ENCODE data around the gene MGAT5B.
"Not testable (repeated sequence)": the region's sequence is repeated elsewhere in the genome, so short reads cannot be mapped to it uniquely, and the experiment has no call there.

The MGAT5B gene

DNA sequence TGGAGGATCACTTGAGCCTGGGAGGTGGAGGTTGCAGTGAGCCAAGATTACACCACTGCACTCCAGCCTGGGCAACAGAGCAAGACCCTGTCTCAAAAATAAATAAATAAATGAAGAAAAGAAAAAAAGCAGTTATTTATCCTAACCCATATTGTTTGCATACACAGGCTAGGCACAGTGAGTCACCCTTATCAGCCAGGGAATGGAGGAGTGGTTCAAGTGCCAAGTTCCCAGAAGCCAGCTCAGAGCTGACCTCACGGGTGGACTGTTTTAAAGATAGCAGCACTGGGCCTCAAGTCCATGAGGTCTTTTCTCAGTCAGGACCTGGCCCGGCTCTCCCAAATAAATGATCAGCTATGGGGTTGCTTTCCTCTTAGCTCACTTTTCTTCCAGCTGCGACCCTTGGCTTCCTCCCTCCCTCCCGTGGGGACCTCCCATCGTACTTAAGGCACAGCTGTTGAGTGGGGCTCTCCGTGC, 22.6 kb upstream of the MGAT5B start:
- Histone ChIP-seq H3K4me3 (no peak overlapping the region), H3K27ac (no peak overlapping the region)

DNA sequence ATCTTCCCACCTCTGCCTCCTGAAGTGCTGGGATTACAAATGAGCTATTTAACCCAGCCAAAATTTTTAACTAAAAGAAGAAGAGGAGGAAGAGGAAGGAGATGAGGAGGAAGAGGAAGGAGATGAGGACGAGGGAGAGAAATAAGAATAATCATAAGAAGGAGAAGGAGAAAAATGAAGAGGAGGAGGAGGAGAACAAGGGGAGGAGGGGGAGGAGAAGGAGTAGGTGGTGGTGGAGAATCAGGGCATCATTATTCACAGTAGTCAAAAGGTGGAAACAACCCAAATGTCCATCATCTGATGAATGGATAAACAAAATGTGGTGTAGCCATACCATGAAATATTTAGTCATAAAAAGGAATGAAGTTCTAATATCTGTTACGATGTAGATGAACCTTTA, 21.2 kb upstream of the MGAT5B start:
- no peak overlapping the region for H3K27ac ChIP-seq
- H3K4me3 ChIP-seq = no peak overlapping the region

DNA sequence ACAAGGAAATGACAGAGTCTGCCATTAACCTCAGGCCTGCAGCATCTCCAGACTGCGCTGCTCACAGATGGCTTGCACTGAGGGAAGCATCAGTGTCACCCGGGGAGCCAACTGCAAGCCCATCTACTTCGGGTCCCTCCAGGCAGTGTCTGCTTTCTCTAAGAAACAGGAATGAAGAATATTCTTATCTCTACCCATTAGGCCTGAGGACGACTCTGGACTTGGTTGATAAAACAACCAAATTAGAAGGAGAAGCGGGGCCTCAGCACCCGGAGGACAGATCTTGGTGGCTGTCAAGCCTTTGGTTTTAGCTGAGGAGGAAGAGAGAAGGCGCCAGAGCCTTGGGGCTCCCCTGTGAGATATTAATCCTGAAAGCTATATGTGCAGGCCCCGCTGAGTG, 19.5 kb upstream of the MGAT5B start:
- H3K27ac ChIP-seq = no peak overlapping the region

DNA sequence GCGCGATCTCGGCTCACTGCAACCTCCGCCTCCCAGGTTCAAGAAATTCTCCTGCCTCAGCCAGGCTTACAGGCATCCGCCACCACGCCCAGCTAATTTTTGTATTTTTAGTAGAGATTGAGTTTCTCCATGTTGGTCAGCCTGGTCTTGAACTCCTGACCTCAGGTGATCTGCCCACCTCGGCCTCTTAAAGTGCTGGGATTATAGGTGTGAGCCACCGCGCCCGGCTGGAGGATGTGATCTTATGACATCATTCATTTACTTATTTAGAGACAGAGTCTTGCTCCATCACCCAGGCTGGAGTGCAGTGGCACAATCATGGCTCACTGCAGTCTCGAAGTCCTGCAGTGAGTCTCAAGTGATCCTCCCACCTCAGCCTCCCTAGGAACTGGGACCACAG, 19.0 kb upstream of the MGAT5B start:
- not testable (repeated sequence) for H3K27ac ChIP-seq

More for the DNA sequence above, 19.5 kb upstream of the MGAT5B start:
- no peak overlapping the region for H3K4me3 ChIP-seq

DNA sequence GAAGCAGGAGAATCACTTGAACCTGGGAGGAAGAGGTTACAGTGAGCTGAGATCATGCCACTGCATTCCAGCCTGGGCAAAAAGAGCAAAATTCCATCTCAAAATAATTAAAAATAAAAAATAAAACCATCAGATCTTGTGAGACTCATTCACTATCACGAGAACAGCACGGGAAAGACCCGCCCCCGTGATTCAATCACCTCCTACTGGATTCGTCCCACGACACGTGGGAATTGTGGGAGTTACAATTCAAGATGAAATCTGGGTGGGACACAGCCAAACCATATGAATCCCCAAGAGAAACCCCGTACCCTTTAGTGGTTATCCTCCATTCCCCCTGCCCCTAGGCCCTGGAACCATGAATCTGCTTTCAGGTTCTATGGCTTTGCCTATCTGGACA, 15.4 kb upstream of the MGAT5B start:
- Histone ChIP-seq H3K4me3 (no peak overlapping the region), H3K27ac (no peak overlapping the region)

More for the DNA sequence above, 19.0 kb upstream of the MGAT5B start:
- not testable (repeated sequence) for H3K4me3 ChIP-seq

DNA sequence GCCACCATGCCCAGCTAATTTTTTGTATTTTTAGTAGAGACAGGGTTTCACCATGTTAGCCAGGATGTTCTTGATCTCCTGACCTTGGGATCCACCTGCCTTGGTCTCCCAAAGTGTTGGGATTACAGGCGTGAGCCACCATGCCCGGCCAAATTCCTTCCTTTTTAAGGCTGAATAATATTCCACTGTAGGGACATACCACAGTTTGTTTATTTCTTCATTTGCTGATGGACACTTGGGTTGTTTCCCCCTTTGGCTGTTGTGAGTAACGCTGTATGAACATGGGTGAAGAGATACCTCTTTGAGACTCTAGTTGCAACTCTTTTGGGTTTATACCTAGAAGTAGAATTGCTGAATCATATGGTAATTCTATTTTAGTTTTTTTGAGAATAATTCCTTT, 13.1 kb upstream of the MGAT5B start:
- Histone ChIP-seq H3K27ac (no peak overlapping the region), H3K4me3 (no peak overlapping the region)

DNA sequence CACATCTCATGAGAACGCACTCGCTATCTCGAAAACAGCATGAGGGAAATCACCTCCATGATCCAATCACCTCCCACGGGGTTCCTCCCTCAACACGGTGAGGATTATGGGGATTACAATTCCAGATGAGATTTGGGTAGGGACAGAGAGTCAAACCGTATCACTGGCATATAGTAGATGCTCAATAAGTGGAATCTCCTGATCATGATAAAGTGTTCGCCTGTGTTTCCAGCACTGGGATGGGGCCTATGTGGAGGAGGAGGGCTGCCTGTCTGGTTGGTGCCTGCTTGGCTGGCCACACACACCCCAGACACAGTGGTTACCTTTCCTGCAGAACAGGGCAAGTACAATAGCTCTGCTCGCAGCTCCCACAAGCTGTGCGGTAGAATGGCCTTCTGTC, 6.1 kb upstream of the MGAT5B start:
- H3K4me3 ChIP-seq = no peak overlapping the region
- no peak overlapping the region for H3K27ac ChIP-seq

DNA sequence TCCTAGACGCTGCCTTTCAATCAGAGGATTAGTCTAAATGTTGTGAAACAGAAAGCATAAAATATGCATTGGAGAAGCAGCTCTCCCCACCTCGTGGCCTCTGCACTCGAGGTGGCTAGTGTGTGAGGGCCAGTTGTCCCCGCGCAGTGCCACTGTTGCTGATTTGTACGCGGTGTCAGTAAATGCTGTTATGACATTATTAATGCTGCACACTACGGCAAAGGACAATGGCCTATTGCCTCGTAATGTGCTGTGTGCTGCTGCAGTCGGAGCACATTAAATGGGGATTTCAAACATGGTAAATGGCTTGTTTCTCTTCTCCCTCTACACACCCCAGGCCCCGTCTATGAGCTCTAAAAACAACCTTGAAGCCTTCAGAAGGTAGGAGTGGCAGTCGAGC, 5.7 kb upstream of the MGAT5B start:
- Histone ChIP-seq H3K27ac (no peak overlapping the region), H3K4me3 (no peak overlapping the region)

DNA sequence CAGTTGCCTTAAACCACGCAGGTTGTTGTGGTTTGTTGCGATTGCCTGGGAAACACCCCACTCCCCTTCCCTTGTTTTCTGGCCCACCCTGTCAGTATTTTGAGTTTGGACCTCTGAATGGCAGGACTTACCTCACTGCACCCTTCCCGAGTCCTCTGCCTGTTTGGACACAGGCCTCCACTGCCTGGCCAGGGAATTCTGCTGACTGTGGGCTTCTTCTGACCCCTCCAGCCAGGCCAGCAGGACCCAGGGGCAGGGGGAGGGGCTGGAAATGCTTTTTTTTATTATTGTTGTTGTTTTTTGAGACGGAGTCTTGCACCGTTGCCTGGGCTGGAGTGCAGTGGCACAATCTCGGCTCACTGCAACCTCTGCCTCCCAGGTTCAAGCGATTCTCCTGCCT, 4.2 kb upstream of the MGAT5B start:
- no peak overlapping the region for H3K27ac ChIP-seq
- H3K4me3 ChIP-seq = no peak overlapping the region

DNA sequence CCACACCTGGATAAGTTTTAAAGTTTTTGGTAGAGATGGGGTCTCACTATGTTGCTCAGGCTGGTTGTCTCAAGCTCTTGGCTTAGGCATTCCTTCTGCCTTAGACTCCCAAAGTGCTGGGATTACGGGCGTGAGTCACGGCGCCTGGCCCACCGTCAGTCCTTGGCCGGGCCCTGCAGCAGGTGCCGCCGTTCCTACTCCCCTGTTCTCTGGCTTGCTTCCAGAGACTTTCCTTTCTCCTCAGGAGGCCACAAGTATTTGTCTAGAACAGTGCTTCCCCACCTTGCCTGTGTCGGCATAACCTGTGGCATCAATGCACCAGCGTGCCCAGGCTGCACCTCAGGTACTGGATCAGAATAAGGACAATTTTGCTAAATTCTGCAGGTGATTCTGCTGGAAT, 3.0 kb upstream of the MGAT5B start:
- Histone ChIP-seq H3K27ac (no peak overlapping the region), H3K4me3 (no peak overlapping the region)

DNA sequence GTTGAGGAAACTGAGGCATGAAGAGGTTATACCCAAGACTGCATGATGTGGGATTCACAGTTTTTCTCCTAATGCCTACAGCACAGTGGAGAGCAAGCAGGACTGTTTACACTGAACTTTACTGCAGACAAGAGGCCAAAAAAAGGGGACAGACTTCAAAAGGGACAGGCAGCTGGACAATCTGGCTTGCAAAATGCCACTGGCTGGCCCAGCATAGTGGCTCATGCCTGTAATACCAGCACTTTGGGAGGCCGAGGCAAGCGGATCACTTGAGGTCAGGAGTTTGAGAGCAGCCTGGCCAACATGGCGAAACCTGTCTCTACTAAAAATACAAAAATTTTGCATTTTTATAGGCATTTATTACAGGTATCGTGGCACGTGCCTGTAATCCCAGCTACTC, 2.0 kb upstream of the MGAT5B start:
- H3K27ac ChIP-seq = no peak overlapping the region

DNA sequence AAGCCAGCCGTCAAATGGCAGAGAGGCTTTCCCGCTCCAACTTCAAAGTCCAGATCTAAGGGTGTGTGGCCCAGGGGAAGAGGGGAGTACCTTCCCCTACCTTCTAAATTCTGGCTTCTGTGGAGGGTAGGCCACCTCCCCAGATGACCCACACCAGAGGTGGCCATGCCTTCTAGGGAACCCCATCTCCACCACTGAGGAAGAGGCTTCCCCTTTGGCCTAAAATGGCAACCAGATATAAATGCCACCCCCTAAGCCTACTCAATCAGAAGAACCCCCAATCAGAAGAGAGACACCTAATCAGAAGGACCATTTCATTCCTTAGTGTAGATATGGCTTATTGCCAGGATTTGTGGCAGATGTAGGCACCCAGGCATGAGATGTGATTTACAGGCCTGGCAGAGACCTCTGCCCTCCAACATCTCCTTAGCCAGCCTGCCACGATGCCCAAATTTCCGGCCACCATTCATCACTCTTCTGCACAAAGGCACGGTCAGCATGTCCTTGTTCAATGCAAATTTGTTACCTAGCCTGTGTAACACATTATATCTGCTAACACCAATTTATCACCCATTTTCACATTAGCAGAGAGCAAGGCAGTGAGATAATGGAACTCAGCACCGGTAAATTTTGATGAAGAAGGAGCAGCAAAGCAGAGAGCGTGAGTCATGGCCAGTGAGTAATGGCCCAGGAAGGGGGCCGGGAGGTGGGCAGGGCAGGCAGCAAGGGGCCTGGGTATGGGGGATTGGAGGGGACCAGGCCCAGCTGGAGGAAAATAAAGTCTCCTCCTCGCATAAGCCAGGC, 1.2 kb upstream of the MGAT5B start:
- H3K27ac ChIP-seq = no peak overlapping the region
- H3K4me3 ChIP-seq = no peak overlapping the region

More for the DNA sequence above, 2.0 kb upstream of the MGAT5B start:
- no peak overlapping the region for H3K4me3 ChIP-seq

DNA sequence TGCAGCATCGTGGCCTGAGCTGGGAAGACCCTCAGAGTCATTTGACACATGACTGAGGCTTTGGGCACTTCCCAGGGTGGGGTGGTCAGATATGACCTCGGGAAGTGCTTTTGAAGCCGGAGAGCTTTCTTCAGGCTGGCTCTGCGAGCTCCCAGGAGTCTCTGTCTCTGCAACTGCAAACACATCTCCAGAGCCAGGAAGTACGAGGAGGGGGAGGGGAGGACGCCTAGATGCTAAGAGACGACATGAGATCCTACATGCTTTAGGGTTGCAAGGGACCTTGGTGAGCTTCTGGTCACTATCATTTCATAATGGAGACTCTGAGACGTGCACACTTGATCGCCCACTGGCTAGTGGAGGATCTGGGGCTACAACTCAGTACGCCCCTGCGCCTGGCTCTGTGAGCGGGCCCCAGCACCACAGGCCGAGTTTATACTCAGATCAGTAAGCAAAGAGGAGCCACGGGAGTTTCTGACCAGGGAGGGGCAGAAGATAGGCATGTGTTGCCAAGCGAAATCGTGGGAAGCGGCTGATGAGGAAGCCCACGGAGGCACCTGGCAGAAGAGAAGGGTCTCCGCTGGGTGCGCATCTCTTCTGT, 527 bp upstream of the MGAT5B start:
- peak overlapping the region in 1 of 7 experiments; percentile 37 for H3K4me3 ChIP-seq
- H3K27ac ChIP-seq = no peak overlapping the region

DNA sequence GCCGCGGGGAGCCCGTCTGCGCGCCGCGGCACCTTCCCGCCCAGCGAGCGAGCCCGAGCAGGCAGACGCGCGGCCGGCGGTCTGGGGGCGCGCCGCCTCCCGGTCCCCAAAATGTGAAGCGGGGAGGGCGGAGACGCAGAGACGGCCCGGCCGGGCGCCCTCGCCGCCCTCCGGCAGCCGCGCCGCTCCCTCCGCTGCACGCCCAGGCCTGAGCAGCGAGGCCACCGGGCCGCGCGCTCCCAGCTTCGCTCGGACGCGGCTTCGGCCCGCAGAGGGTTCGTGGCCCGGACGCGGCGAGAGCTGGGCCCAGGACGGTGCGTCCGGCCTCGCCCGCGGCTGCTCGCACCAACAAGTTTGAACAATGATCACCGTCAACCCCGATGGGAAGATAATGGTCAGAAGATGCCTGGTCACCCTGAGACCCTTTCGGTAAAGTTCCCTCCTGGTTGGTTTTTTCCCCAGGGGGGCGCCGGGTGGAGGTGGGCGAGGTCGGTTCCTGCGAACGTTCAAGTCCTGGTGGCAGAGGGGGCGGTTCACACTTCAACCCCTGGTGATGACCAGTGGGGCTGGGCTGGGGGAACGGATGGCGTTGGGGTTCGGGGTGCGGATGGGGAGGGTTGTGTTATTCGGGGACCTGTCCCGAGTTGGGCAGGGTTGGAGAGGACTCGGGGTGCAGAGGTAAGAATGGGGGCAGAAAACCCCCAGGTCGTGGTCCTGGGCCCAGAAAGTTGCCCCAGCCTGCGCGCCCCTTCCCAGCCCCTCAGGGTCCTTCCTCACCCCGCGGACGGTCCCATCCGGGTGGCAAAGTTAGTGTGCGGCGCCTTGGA, 678 bp downstream of the MGAT5B start:
- Histone ChIP-seq H3K27ac (no peak overlapping the region), H3K4me3 (peak overlapping the region in 4 of 7 experiments; percentile 9 to 37 (median 26))

DNA sequence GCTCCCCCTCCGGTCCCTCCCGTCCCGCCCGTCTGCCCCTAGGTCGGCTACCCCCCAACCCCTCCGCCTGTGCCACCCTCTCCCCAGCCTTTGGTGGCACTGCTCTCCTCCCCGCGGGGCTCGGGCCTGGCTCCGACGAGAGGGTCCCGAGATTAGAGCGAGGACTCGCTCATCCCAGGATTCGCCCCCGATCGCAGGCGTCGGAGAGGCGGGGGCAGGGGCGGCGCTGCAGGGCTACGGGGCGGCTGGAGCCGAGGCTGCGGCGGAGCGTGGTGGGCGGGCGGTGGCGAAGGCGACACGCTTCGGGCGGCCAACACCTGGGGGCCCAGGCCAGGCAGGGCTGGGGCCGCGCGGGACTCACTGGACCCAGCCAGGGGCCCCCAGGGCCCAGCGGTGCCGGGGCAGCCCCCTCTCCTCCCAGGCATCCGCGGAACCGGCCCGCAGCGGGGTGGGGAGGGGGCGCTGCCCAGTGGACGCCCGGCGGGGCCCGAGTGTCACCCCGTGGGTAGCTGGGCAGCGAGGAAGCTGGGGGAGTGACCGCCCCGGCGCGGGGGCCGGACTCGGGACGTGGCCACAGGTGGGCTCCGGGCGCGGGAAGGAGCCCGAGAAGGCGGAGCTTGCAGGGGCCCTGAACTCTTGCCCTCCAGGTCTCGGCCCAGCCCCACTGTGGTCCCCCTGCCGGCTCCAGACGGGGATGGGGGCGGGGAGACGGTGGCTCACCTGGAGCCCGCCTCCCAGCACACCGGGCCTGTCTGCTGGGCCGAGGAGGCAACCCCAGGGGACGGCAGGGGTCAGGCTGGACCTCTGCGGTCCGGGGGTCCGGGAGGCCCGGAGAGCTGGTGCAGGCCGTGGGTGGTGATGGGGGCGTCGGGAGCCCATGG, 1.5 kb downstream of the MGAT5B start:
- H3K4me3 ChIP-seq = peak overlapping the region in 1 of 7 experiments; percentile 37

DNA sequence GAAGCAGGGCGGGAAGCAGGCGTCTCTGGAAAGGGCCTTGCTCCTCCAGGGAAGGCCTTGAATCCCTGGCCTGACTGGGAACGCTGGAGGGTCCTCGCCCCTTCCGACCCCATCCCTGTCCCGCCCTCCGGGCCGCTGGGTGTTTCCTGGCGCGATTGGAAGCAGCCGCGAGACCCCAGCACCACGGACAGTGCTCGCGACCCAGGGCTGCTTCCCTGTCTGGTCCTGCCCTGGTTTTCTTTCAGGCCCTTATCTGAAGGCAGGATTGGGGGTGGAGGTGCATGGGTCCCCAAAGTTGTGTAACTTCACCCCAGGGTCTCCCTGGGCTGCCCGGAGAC, 2.1 kb downstream of the MGAT5B start:
- H3K27ac ChIP-seq = no peak overlapping the region

More for the DNA sequence above, 1.5 kb downstream of the MGAT5B start:
- H3K27ac ChIP-seq = no peak overlapping the region

DNA sequence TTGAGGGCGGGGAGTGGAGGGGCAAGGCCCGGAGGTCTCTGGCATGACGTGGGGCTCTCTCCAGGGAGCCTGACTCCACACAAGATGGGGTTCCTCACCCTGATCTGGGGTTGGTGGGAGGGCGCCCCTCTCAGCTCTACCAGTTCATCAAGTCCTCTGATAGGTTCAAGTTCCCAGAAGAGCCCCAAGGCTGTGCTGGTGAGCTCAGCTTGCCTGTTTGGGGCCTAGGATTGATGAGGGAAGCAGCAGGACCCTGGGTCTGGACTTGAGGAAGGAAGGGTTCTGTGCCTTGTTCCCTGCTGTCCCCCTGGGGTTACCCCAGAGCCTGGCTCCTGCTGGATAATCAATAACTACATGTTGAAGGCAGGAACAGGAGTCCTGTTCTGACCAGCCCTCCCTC, 3.5 kb downstream of the MGAT5B start:
- H3K27ac ChIP-seq = no peak overlapping the region
- no peak overlapping the region for H3K4me3 ChIP-seq

More for the DNA sequence above, 2.1 kb downstream of the MGAT5B start:
- no peak overlapping the region for H3K4me3 ChIP-seq

DNA sequence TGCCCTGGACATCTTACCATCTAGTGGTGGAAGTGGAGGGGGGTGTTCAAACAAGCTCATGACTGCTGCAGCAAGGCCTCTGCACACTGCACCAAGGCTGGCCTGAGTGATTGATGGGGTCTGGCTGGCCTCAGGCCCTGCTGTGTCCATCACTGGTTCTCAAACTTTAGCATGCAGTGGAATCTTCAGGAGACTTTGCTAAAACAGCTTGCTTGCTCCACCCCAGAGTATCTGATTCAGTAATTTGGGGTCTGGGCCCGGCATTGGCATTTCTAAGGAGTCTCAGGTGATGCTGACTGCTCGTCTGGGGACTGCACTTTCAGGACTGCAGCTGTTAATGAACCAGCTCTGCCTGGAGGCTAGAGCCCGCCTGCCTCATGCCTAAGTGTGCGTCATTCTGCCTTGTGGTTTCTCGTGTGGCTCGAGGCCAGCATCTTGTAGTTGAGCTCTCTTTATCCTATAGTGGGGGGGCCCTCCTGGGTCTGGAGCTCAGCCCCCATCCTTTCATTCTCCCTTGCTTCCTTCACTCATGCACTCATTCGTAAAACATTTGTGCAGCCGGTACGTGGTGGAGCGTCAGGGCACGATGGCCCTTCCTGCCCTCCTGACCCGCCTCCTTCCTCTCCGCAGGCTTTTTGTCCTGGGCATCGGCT, 4.1 kb downstream of the MGAT5B start:
- H3K27ac ChIP-seq = no peak overlapping the region
- no peak overlapping the region for H3K4me3 ChIP-seq

DNA sequence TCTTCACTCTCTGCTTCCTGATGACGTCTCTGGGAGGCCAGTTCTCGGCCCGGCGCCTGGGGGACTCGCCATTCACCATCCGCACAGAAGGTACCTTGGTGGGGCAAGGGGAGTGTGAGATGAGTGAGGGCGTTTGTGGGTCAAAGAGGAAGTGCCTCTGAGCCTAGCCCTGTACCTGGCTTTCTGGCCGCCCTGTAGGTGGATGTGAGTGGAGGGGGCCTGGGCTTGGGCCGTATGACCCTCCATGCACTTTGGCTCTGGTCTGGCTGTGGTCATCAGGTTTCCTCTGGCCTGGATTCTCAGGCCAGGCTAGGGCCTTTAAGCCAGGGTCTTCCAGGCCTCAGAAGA, 4.6 kb downstream of the MGAT5B start:
- Histone ChIP-seq H3K27ac (no peak overlapping the region), H3K4me3 (no peak overlapping the region)

All from skin epidermis (tissue), 12 donors.